A549 (cell line): ENCODE results near the gene LRRC72. TPM values are rescaled to one million over a fixed set of nuclear protein-coding genes. Genes with fewer than 3 reads are reported as not detected.

ENCODE experiments used
- ATAC-seq, 2 experiments: fragments of 200-7000 bp in 1 of 2; fragments of >200 bp in 1 of 2; cut with Nextera tagmentation in 1 of 2; cut with Tn5 transposase in 1 of 2; 3 replicates each; pipeline versions ENCODE4 v1.8.0 to v1.9.1; 2018 to 2020; ENCODE audit warnings: mild to moderate bottlenecking in 1 of 2, moderate library complexity in 1 of 2
- CTCF ChIA-PET: fragments of 300-600 bp; sonication (Branson Sonifier 250); formaldehyde crosslinking; extraction: SDS; loops from one replicate; lab custom pipeline; 2021; ENCODE audit warnings: antibody characterized with exemption, inconsistent platforms; lab: Yijun Ruan, JAX
- POLR2A ChIA-PET: fragments of 350-600 bp; formaldehyde crosslinking; extraction: SDS; loops from one replicate; lab custom pipeline; 2021; ENCODE audit warnings: antibody characterized with exemption, inconsistent platforms; lab: Yijun Ruan, JAX
- DNase-seq, 2 experiments: peaks; one replicate each; pipeline versions ENCODE4 v3.0.0 to v3.0.0-alpha.2; 2011 to 2016; ENCODE audit warnings: low read depth in 1 of 2, low spot score in 1 of 2
- FAIRE-seq: peaks from 2 replicates; lab custom pipeline; 2011; peaks lifted over from hg19 to GRCh38; lab: Jason Lieb, UNC
- H3K27ac ChIP-seq, 2 experiments: fragments of >200 bp; sonication (Bioruptor Twin); formaldehyde crosslinking; 3 replicates each; pipeline ENCODE4 v1.5.1; 2016 to 2017
- H3K4me1 ChIP-seq: fragments of >200 bp; sonication (Bioruptor Twin); formaldehyde crosslinking; 3 replicates; pipeline ENCODE4 v1.6.1; 2016
- H3K4me2 ChIP-seq: fragments of >200 bp; sonication (Bioruptor Twin); formaldehyde crosslinking; 3 replicates; pipeline ENCODE4 v1.6.1; 2016
- H3K4me3 ChIP-seq: fragments of >200 bp; sonication (Bioruptor Twin); formaldehyde crosslinking; 3 replicates; pipeline ENCODE4 v1.5.1; 2016
- H3K9me3 ChIP-seq: fragments of >200 bp; sonication (Bioruptor Twin); formaldehyde crosslinking; 3 replicates; pipeline ENCODE4 v1.6.1; 2016
- BHLHE40 ChIP-seq: IDR thresholded peaks from 2 replicates; pipeline ENCODE4 v1.6.1; 2012; ENCODE audit warnings: low read depth, low read length, inconsistent platforms
- CBX8 ChIP-seq: fragments of 200-600 bp; sonication (generic); IDR thresholded peaks from 2 replicates; pipeline ENCODE4 v1.6.1; 2016
- CHD4 ChIP-seq: fragments of 200-600 bp; sonication (generic); IDR thresholded peaks from 2 replicates; pipeline ENCODE4 v1.6.1; 2016; ENCODE audit warnings: antibody characterized with exemption, mild to moderate bottlenecking, borderline replicate concordance
- FOSL2 ChIP-seq, 2 experiments: fragments of 450-650 bp in 1 of 2; fragments of >200 bp in 1 of 2; sonication (Bioruptor Twin) in 1 of 2; formaldehyde crosslinking; IDR thresholded peaks; 2 replicates each; pipeline versions ENCODE4 v1.5.0 to v1.6.1; 2016 to 2020; ENCODE audit warnings: mild to moderate bottlenecking in 1 of 2, moderate library complexity in 1 of 2
- FOXS1 ChIP-seq: fragments of 250-450 bp; sonication (Bioruptor Pico); IDR thresholded peaks from 2 replicates; pipeline ENCODE4 v1.5.0; 2020; ENCODE audit warnings: mild to moderate bottlenecking, moderate library complexity
- HDAC2 ChIP-seq: fragments of 200-600 bp; sonication (generic); IDR thresholded peaks from 2 replicates; pipeline ENCODE4 v1.6.1; 2016
- HEYL ChIP-seq: fragments of 250-450 bp; sonication (Bioruptor Pico); IDR thresholded peaks from 2 replicates; pipeline ENCODE4 v1.8.0; 2021; ENCODE audit warnings: mild to moderate bottlenecking, moderate library complexity
- HOXA7 ChIP-seq: fragments of 250-450 bp; sonication (Bioruptor Pico); IDR thresholded peaks from 2 replicates; pipeline ENCODE4 v1.5.0; 2020; ENCODE audit warnings: mild to moderate bottlenecking, moderate library complexity
- HOXB5 ChIP-seq: fragments of 250-450 bp; sonication (Bioruptor Pico); IDR thresholded peaks from 2 replicates; pipeline ENCODE4 v1.5.0; 2020; ENCODE audit warnings: mild to moderate bottlenecking, moderate library complexity
- JUN ChIP-seq, 2 experiments: fragments of >200 bp; sonication (Bioruptor Twin); formaldehyde crosslinking; IDR thresholded peaks; 2 replicates in 1 of 2; 3 replicates in 1 of 2; pipeline ENCODE4 v1.6.1; 2016 to 2017
- JUNB ChIP-seq: fragments of >200 bp; sonication (Bioruptor Twin); formaldehyde crosslinking; IDR thresholded peaks from 2 replicates; pipeline ENCODE4 v1.6.1; 2016
- NR3C1 ChIP-seq: fragments of >200 bp; sonication (Bioruptor Twin); formaldehyde crosslinking; IDR thresholded peaks from 3 replicates; pipeline ENCODE4 v1.6.1; 2017
- POLR2A ChIP-seq: IDR thresholded peaks from 2 replicates; pipeline ENCODE4 v1.6.1; 2012; ENCODE audit warnings: mild to moderate bottlenecking, low read length
- RCOR1 ChIP-seq: fragments of 150-350 bp; IDR thresholded peaks from 2 replicates; pipeline ENCODE4 v1.6.1; 2014; ENCODE audit warnings: antibody characterized with exemption, low read length, low read depth
- SMC3 ChIP-seq: fragments of >200 bp; sonication (Bioruptor Twin); formaldehyde crosslinking; IDR thresholded peaks from 3 replicates; pipeline ENCODE4 v1.6.1; 2018; ENCODE audit warnings: inconsistent platforms
- TP53 ChIP-seq: fragments of 250-450 bp; sonication (Bioruptor Pico); IDR thresholded peaks from 2 replicates; pipeline ENCODE4 v1.5.0; 2021; ENCODE audit warnings: mild to moderate bottlenecking, moderate library complexity
- ZNF302 ChIP-seq: fragments of 250-450 bp; sonication (Bioruptor Pico); IDR thresholded peaks from 2 replicates; pipeline ENCODE4 v1.9.0; 2021; ENCODE audit warnings: inconsistent platforms, mild to moderate bottlenecking, moderate library complexity
- ZSCAN20 ChIP-seq: fragments of 250-450 bp; sonication (Bioruptor Pico); IDR thresholded peaks from 2 replicates; pipeline ENCODE4 v1.8.0; 2022; ENCODE audit warnings: mild to moderate bottlenecking, moderate library complexity
- WGBS: methylation state at CpG from one replicate; pipeline ENCODE4 v1.1.6; 2017; ENCODE audit errors: missing lambda C conversion rate; 5-methylcytosine and 5-hydroxymethylcytosine counted together
- polyA plus RNA-seq, 4 experiments: library from polyadenylated mRNA; depleted of rRNA in 3 of 4; stranded (reverse); fragments of >200 nt; fragmentation: RNase III in 1 of 4; extraction: RNeasy Plus Mini Kit Qiagen cat#74134 plus additional on column Dnase treatment in 1 of 4; gene quantifications; 2 replicates in 3 of 4; 3 replicates in 1 of 4; pipeline ENCODE4 v1.2.3, GENCODE V29; 2011 to 2017
- TF ChIP-seq, protein P1 (sequence below): fragments of 150-350 bp; IDR thresholded peaks from 2 replicates; pipeline ENCODE4 v1.6.1; 2014; ENCODE audit warnings: low read depth, mild to moderate bottlenecking, low read length
- TF ChIP-seq, protein P2 (sequence below): fragments of >200 bp; sonication (Bioruptor Twin); formaldehyde crosslinking; IDR thresholded peaks from 3 replicates; pipeline ENCODE4 v1.5.1; 2016
- TF ChIP-seq, protein P3 (sequence below): fragments of 450-650 bp; IDR thresholded peaks from 2 replicates; pipeline ENCODE4 v1.6.1; 2014; ENCODE audit warnings: antibody characterized with exemption
- TF ChIP-seq, protein P4 (sequence below): fragments of >200 bp; sonication (Bioruptor Twin); formaldehyde crosslinking; IDR thresholded peaks from 2 replicates; pipeline ENCODE4 v1.6.1; 2016
- TF ChIP-seq, protein P5 (sequence below): fragments of >200 bp; sonication (Bioruptor Twin); formaldehyde crosslinking; IDR thresholded peaks from 3 replicates; pipeline ENCODE4 v1.6.1; 2016

LRRC72 gene
- polyA plus RNA-seq, 2 of the 4 experiments (the other 2 are of a cell fraction) = not detected

DNA sequence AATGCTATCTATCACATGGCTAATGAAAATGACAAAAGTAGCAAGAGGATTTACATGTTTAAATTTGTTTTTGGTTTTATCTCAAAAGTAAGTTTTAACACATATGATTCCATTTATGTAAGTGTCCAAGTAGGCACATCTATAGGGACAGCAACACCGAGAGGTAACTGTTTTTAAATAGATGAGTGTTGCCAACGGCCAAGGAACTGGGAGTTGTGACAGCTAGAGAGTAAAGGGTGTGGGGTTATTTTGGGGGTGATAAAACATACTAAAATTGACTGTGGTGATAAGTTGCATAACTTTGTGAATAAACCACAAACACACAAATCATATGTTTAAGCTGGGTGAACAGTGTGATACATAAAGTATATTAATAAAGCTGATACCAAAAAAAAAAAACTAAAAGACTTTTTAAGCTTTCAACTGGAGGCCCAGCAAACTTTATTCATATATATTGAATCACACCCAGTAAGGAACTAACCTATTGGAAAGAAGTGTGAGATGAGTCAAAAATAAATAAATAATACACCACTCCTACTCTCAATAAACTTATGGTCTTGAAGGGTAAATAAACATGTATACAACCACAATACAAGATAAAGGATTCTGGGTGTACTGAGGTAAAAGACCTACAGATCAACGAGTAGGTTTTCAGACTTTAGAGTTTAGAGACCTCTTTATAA is 33.0 kb downstream of the LRRC72 start:
- CTCF ChIA-PET = interaction anchor here (0.6 to 7.7 kb wide), 4 partner anchors 127 to 1910 kb away, joined by 3 to 145 read pairs (median 6); no protein-coding TSS in a partner anchor
- no peaks in the 10 kb centered on the region for H3K9me3 ChIP-seq
- POLR2A ChIA-PET = no interaction called here
- no peak for FAIRE-seq
- 39% methylated on average over 3 of the region's 3 CpGs for WGBS
- no peak overlapping the region for H3K4me3 ChIP-seq
- ATAC-seq = no peak
- no peak for TF ChIP-seq POLR2A
- TF ChIP-seq CBX8 = no peak
- no peak overlapping the region for H3K27ac ChIP-seq
- no peaks in the 10 kb centered on the region for H3K4me1 ChIP-seq
- no peak overlapping the region for H3K4me2 ChIP-seq
- no peak for DNase-seq

DNA sequence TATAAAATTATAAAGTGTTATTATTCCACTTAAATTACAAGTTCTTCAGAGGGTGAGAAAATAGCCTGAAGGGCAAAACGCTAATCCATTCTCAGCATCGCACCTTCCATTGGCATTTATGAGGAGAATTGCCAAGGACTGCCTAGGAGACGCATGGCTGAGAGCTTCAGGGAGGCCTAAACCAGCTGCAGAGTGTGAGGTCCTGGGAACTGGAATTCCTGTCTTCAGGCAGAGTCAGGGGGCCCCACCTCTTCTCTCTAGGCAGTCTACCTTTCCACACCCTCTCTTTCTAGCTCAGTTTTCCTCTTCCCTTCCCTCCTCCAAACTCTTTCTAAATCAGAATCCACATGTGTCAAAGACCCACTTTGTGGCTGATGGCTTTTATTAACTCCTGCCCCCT is 35.3 kb downstream of the LRRC72 start:
- ATAC-seq (no peak), DNase-seq (no peak), FAIRE-seq (no peak)
- POLR2A ChIA-PET = no interaction called here
- no peak overlapping the region for H3K4me2 ChIP-seq
- no peak overlapping the region for H3K27ac ChIP-seq
- CTCF ChIA-PET = interaction anchor here (0.7 to 7.7 kb wide), 3 partner anchors 14 to 484 kb away, joined by 3 to 145 read pairs (median 5); no protein-coding TSS in a partner anchor
- TF ChIP-seq HDAC2 (no peak), TP53 (CRISPR knock-in tag) (no peak), HEYL (no peak), ZSCAN20 (CRISPR knock-in tag) (no peak), JUNB (no peak), HOXB5 (CRISPR knock-in tag) (no peak)
- TF ChIP-seq, protein P1, sequence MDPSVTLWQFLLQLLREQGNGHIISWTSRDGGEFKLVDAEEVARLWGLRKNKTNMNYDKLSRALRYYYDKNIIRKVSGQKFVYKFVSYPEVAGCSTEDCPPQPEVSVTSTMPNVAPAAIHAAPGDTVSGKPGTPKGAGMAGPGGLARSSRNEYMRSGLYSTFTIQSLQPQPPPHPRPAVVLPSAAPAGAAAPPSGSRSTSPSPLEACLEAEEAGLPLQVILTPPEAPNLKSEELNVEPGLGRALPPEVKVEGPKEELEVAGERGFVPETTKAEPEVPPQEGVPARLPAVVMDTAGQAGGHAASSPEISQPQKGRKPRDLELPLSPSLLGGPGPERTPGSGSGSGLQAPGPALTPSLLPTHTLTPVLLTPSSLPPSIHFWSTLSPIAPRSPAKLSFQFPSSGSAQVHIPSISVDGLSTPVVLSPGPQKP = no peak
- 85% methylated on average over 3 of the region's 3 CpGs for WGBS
- no peaks in the 10 kb centered on the region for H3K9me3 ChIP-seq
- H3K4me3 ChIP-seq = no peak overlapping the region
- no peaks in the 10 kb centered on the region for H3K4me1 ChIP-seq

DNA sequence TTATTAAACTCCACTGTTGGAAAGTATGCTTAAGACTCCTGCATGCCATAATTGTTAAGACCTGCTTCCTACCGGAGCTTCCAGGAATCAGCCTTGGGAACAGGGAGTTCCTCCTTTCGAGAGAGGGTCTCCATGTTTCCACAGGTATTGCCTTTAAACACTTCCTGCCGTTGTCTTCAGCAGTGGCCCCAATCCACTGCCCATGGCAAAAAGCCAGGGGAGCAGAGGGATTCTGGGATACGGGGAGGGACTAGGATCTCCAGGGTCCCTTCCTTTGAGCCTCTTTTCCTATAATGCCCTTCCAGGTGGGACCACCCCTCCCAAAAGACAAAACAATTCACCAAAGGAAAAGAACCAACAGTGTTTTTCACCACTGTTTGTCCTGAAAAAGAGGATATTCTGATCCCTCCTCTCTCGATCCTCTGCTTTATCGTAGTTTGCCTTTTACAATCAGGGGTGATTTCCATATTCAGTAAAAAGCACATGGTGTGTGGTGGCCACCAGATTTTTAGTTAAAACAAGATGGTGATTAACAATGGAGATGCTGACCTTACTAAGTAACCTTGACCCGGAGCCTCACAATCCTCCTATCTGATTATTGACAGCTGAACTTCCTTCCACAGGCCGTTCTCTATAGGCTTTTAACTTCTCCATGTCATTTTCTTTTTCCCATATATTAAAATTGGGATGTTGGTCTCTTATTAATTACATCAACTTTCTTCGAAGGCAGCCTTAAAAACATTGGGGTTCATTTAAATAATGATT is 36.0 kb downstream of the LRRC72 start:
- Histone ChIP-seq H3K4me1 (no peaks in the 10 kb centered on the region), H3K4me2 (no peak overlapping the region), H3K4me3 (no peak overlapping the region), H3K27ac (no peak overlapping the region), H3K9me3 (no peaks in the 10 kb centered on the region)
- CTCF ChIA-PET = interaction anchor here (0.6 to 7.7 kb wide), 2 partner anchors 11 to 130 kb away, joined by 3 to 145 read pairs; no protein-coding TSS in a partner anchor
- WGBS = 68% methylated on average over 9 of the region's 9 CpGs
- ATAC-seq = no peak
- no peak for FAIRE-seq
- no peak for DNase-seq
- POLR2A ChIA-PET = no interaction called here
- no peak for TF ChIP-seq JUNB
- TF ChIP-seq, protein P2, sequence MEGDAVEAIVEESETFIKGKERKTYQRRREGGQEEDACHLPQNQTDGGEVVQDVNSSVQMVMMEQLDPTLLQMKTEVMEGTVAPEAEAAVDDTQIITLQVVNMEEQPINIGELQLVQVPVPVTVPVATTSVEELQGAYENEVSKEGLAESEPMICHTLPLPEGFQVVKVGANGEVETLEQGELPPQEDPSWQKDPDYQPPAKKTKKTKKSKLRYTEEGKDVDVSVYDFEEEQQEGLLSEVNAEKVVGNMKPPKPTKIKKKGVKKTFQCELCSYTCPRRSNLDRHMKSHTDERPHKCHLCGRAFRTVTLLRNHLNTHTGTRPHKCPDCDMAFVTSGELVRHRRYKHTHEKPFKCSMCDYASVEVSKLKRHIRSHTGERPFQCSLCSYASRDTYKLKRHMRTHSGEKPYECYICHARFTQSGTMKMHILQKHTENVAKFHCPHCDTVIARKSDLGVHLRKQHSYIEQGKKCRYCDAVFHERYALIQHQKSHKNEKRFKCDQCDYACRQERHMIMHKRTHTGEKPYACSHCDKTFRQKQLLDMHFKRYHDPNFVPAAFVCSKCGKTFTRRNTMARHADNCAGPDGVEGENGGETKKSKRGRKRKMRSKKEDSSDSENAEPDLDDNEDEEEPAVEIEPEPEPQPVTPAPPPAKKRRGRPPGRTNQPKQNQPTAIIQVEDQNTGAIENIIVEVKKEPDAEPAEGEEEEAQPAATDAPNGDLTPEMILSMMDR = no peak
- TF ChIP-seq FOSL2 (IDR thresholded peaks at IDR 0.05) = no peak
- no peak for TF ChIP-seq FOSL2 (CRISPR knock-in tag; IDR thresholded peaks at IDR 0.05)
- TF ChIP-seq FOXS1 (CRISPR knock-in tag) = no peak
- no peak for TF ChIP-seq CHD4
- TF ChIP-seq BHLHE40 = no peak
- TF ChIP-seq NR3C1 = no peak
- TF ChIP-seq, protein P3, sequence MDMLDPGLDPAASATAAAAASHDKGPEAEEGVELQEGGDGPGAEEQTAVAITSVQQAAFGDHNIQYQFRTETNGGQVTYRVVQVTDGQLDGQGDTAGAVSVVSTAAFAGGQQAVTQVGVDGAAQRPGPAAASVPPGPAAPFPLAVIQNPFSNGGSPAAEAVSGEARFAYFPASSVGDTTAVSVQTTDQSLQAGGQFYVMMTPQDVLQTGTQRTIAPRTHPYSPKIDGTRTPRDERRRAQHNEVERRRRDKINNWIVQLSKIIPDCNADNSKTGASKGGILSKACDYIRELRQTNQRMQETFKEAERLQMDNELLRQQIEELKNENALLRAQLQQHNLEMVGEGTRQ = no peak
- no peak for TF ChIP-seq ZNF302 (CRISPR knock-in tag)
- no peak for TF ChIP-seq JUN (IDR thresholded peaks at IDR 0.05)
- TF ChIP-seq, protein P4, sequence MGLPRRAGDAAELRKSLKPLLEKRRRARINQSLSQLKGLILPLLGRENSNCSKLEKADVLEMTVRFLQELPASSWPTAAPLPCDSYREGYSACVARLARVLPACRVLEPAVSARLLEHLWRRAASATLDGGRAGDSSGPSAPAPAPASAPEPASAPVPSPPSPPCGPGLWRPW = no peak
- TF ChIP-seq SMC3 = no peak
- TF ChIP-seq HOXA7 (CRISPR knock-in tag) = no peak
- TF ChIP-seq HDAC2 = no peak
- TF ChIP-seq RCOR1 = no peak
- TF ChIP-seq, protein P5, sequence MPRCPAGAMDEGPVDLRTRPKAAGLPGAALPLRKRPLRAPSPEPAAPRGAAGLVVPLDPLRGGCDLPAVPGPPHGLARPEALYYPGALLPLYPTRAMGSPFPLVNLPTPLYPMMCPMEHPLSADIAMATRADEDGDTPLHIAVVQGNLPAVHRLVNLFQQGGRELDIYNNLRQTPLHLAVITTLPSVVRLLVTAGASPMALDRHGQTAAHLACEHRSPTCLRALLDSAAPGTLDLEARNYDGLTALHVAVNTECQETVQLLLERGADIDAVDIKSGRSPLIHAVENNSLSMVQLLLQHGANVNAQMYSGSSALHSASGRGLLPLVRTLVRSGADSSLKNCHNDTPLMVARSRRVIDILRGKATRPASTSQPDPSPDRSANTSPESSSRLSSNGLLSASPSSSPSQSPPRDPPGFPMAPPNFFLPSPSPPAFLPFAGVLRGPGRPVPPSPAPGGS = no peak
